Erythroblast (primary cell): ENCODE measurements around the gene SLC25A29.

Experiments
- GATA1 ChIP-seq: IDR thresholded peaks from 2 replicates; pipeline ENCODE4 v1.6.1; 2011; ENCODE audit warnings: low read depth, mild to moderate bottlenecking, control low read depth, low read length, moderate library complexity
- POLR2A ChIP-seq: IDR thresholded peaks from 2 replicates; pipeline ENCODE4 v1.6.1; 2011; ENCODE audit warnings: mild to moderate bottlenecking, low read length

DNA sequence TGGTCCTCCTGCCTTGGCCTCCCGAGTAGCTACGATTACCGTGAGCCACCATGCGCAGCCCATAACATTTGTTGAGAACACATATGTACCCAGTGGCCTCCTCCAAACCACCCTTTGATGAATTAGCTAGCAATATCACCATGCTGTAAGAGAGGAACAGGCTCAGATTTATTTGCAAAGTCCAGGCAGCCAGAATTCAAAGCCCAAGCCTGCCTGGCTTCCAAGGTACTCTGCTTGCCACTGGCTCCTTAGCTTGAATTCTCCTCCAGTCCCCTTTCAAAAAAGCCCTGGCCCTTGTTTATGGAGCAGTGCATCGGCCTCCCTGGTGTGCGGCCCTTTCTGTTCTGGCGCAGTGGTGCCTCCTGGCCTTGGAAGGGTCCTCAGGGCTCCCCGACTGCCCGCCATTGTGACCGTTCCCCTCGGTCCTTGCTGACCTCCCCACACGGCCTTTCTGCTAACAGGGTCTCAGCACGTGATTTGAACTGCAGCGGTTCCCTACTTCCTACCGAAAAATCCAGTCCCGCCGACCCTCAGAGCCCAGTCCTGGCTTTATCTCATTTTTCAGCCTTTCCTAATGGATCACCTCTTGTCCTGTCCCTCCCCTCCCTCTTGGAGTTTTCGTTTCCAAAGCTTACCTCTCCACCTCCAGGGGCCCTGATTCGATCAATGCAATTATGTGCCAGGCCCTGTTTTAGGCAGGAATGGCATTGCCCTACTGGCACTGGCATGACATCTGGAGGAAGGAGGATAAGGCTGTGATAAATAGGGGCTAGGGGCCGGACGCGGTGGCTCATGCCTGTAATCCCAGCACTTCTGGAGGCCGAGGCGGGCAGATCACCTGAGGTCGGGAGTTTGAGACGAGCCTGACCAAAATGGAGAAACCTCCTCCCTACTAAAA lies 22.0 kb downstream of the SLC25A29 start:
- no peak for TF ChIP-seq POLR2A
- TF ChIP-seq GATA1 = no peak
